Raji (cell line): ENCODE measurements around the gene ANKRD60.

Source experiments
- POLR2A ChIP-seq: IDR thresholded peaks from 2 replicates; pipeline ENCODE4 v1.6.1; 2011; ENCODE audit warnings: low read depth, low read length, control low read depth; ENCODE audit not compliant: insufficient read depth

ANKRD60 gene

DNA sequence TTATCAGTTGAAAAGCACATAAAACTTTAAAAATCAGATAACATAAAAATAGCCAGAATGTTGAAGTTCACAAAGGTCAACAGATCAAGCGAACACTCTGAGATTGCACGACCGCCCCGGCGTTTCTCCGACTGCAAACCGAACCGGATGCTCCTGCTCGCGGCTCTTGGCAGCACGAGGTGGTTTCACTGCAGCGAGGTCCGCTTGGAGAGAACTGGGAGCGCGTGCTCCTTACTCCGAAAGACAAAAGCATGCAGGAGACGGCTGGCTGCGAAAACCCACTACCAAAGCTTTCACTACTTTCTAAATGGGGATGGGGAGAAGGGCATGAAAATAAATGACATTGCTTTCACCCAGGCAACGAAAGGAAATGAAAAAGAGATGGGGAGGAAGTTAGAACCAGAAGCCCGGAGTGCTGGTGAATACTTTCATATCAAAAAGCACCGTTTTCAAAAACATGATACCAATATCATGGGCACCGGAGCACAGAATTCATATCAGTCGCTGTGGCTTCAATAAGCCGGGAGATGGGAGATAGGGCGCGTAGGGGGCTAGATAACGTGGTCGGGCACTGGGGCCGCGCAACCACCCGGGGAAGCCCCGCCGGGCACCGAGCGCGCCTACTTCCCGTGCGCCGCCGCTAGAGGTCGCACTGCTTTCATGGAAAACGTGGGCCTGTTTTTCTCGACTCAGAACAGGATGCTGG is 8.3 kb upstream of the ANKRD60 start:
- TF ChIP-seq POLR2A, result no peak

DNA sequence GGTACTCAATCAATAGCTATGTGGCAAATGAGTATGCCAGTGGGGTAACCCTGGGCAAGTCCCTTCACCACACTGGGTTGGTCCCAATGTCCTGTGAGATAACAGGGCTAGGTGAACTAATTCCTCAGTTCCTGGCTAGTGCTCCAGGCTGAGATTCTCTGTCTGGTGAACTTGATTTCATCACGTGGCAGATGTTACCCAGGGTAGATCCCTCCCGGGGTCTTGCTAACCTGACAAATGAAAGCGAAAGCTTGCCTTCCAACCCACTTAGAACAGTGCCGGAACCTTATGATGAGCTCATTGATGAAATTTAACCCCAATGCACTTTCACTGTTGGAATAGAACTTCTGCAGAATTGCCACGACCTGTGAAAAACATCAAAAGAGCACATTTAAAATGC is 6.6 kb upstream of the ANKRD60 start:
- TF ChIP-seq POLR2A, result no peak

DNA sequence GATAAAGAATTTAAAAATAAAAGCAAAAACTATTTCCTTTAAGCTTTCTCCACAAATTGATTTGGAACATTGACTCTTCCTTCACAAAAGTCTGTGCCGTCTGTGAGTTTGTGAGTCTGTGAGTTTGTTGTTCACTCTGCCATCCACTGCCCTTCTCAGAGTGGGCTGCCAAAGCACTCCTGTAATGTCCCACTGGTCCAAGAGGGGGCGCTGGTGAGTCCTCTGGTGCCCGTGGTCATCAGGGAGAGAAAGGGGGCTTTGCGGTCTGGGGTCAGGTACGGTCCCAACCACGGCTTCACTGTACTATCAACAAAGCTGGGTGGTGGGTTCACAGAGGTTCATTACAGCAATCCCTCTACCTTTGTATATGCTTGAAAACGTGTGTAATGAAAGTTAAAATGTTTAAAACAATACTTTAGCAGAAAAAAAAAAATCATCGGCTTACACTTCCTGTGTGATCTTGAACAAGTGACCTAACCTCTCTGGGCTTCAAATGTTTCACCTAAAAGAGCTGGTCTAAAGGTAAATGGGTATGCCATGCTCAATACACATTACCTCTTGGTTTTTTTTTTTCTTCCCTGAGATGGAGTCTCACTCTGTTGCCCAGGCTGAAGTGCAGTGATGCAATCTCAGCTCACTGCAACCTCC is 5.6 kb upstream of the ANKRD60 start:
- TF ChIP-seq POLR2A, result no peak

DNA sequence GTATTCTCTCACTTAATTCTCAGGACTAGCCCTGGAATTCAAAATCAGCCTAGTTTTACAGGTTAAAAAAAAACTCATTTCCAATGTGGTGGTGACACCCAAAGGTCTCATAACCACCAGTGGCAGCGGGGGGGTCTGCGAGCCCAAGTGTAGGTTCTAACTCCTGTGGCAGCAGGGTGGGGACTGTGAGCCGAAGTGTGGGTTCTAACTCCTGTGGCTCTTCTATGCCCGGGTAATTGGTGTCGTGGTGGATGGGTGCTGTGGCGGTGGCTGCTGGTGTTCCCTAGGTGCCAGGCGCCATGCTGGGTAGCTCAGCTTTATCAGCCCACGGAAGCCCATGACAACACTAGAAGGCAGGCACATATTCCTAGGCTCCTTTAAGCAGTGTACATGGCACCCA is 4.9 kb upstream of the ANKRD60 start:
- TF ChIP-seq POLR2A, result no peak

DNA sequence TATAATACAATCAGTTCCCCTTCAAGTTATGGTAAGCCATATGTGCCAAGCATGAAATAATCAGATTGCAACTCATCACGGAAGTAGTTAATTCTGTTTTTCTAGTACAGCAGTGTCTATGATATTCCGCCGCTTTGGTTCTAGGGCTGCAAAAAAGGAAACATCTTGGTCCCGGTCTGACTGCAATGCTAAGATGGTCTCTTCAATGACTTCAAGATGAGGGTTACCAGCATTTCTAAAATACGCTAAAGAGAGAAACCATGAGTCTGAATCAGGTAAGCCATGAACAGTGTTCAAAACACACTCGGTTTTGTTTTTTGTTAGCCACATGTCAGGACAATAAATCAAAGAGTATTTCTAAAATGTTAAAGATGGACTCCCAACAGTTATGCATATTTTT is 3.2 kb upstream of the ANKRD60 start:
- TF ChIP-seq POLR2A, result no peak

DNA sequence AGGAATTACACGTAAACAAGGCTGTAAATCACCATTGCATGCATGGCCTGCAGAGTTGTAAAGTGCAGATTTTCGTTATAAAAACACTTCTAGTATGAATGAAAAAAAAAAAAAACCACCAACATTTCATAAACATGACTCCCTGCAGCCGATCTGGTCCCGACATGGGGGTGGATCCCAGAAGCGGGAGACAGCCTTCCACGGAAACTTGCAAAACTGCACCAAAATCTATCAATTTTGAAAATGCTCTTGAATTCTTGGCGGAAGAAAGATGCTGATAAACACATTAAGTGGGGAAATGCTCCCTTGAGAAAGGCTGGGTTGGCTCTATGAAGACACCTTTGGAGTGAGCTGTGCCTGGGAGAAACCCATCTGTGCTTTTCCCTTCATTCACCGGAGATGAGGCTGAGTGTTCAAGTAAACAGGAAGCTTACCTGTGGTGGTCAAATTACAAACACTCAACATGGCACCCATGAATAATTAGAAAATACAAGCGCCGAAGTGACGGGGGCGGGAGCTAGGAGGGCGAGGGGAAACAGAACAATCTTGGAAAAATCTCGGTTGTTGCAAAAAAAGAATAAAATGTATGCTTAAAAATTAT is 845 bp upstream of the ANKRD60 start:
- TF ChIP-seq POLR2A, result no peak

DNA sequence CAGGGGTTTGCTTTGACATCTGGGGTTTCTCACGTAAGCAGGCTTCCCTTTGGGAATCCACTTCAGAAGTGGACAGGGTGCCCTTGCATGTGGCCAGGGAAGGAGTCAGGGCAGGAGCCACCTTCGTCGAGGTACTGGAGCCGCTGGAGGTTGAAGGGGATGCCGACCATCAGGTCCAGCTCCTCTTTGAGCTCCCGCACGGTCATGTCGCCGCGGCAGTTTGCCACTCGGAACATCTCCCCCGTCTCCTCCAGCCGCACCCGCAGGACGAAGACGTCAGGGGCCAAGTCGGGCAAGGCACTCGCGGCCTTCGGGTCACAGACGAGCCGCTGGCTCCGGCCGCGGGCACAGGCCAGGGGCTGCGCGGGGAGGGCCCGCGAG is 360 bp downstream of the ANKRD60 start:
- no peak for TF ChIP-seq POLR2A

DNA sequence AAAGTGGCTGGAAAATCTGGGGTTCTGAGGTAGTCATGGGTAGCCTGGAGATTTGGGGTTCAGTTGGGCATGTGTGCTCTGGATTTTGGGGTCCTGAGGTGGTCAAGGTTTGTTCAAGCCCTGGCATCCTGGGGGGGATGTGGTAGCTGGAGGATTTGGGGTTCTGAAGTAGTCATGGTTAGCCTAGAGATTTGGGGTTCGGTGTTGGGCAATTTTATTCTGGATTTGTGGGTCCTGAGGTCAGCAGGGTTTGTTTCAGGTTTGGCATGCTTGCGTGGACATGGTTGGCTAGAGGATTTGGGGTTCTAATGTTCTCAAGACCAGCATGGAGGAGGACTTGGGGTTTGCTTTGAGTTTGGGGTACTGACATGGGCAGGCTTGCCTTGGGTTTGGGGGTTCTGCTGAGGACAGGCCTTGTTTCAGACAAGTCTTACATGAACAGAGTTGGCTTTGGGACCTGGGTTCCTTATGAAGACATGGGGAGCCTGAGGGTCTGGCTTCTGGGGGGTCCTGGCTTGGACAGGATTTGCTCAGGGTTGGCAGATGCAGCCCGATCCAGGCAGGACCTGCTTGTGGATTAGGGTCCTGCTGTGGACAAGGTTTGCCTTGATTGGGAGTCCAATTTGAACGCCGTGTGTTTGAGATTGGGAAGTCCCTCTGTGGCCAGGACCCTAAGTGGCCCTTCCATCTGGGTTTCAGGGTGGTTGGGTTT is 906 bp downstream of the ANKRD60 start:
- TF ChIP-seq POLR2A, result no peak

DNA sequence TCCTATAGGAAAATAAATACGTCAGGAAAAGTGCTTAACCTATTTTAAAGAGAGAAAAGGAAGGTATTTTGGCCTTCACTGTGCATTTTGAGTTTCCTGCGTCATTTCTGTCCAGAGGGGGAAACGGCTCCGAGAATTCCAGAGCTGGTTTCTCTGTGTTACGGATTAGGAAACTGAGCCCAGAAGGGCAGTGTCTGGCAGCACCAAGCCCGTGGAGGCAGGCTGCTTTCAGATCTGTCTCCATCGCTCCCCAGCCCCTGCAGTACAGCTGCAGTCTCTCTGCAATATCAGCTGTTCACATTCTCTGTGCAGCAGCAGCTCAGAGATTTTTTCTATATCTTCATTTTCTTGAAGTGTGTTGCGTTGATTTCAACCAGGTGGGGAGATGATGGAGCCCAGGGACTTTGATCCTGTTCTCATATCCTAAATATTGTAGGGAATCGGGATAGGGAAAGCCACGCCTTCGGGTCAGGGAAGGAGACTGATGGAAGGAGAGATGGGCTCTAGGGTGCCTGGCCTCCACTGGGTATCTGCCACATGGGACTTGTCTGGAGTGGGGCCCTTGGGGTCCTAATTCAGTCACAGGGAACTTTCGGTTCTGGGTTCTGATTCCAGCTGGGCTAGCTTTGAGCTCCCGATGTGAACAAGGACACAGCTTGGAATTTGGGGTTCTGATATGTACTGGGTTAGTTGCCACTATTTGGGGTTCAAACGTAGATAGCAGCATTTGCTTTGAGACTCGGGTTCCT is 2.8 kb downstream of the ANKRD60 start:
- no peak for TF ChIP-seq POLR2A

DNA sequence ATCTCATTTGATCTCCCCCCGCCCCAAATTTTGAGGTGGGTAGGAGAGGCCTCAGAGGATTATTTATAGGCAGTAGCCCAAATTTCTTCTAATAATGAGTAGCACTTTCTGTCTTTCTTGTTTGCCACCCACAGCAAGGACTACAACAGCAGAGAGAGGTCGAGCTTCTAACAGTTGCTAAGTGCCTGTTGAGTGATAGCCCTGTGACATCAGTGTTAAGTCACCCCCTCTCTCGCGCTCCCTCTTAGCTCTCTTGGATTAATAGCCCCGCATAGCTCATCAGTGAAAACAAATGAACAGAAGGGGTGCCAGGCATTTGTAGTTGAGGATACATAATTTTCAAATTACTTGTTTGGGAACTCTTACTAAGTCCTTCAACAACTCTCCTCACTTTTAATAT is 3.5 kb downstream of the ANKRD60 start:
- TF ChIP-seq POLR2A, result no peak

DNA sequence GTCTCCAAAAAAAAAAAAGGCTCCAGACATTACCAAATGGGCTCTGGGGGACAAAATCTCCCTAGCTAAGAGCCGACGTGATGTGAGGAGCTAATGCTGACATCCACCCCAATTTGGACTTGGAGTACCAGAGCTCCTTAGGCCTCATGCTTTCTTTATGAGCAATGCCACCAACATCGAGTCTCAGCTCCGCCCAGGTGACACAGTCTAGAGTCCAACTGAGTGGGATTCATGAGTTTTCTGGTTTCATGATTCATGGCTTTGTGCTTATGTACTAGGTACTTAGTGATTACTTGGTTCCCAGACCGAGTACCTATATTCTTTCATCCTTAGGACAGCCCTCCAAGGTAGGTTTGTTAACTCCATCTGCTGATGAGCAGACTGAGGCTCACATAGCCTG is 4.4 kb downstream of the ANKRD60 start:
- no peak for TF ChIP-seq POLR2A

DNA sequence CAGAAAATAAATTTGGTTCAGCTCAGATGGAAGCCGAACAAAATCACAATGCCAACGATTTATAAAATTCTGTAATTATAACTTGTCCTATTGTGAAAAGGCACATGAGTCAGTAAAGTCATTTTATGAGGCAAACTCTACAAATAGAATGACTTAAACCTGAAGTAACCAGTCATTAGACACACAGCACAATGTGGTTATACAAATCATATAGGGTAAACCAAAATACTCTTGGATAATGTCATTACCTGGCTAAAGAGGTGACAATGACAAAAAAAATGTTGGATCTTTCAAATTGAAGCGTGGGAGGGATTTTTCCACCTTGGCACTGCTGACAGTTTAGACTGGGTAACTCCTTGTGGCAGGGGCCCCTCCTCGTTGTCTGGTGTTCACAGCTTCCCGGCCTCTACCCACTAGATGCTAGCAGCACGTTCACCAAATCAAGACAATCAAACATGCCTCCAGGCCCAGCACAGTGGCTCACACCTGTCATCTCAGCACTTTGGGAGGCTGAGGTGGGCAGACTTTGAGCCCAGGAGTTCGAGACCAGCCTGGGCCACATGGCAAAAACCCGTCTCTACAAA is 5.0 kb downstream of the ANKRD60 start:
- TF ChIP-seq POLR2A, result no peak

DNA sequence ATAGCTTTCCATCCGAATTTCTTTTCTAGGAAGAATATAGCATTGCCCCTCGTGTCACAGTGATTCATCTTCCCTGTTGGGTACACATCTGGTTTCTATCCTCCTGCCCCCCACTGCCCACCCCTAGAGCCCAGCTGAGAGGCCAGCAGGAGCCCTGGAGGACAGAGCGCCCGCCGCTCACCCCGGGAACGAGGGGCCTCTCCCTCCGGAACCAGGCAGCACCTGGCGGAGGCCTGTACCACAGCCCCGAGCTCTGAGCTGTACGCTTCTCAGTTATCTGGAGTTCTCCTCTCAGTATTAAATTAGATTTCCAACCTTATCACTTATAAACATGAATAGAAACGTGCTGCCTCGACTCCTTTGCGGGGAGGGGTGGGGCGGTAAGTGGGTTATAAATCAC is 6.0 kb downstream of the ANKRD60 start:
- no peak for TF ChIP-seq POLR2A

DNA sequence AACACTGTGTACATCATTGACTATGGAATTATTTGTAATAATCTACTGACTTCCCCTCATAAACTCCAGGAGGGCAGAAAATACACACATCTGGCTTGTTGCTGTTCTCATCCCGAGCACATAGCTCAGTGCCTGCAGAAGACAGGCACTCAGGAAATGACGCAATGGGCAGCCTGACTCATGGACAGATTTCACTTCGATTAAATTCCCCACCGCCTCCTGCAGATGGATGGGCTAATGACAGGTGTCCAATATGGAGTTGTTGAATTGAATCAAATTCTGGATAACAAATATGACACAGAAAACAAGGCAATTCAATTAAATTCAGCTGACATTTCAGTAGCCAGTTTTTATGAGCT is 9.1 kb downstream of the ANKRD60 start:
- TF ChIP-seq POLR2A, result no peak

DNA sequence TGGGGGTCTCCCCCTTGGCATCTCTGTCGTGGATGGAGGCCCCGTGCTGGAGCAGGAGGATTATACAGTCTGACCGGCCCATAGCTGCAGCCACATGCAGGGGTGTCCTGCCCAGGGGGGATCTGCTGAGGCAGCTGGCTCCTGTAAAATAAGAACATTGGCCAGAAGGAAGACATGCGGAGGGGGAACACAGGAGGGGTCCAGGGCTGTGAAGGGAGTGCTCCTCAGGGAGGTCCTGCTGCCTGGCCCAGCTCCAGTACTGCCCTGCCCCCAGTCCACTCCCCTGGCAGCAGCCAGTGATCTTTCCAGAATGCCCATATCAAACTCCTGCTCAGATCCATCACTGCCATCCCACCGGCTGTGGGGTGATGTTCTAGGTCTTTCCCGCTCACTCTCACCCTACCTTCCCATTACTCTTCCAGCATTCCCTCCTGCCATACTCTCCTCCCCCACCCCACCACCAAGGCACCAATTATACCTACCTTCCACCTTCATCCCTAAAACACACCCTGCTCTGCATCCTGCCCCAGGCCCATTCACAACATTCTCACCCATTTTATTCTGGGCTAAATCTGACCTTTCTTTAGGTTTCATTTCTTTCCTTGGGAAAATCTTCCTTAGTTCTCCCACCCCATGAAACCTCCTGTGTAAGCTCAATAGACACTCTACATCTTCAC is 9.7 kb downstream of the ANKRD60 start:
- no peak for TF ChIP-seq POLR2A

DNA sequence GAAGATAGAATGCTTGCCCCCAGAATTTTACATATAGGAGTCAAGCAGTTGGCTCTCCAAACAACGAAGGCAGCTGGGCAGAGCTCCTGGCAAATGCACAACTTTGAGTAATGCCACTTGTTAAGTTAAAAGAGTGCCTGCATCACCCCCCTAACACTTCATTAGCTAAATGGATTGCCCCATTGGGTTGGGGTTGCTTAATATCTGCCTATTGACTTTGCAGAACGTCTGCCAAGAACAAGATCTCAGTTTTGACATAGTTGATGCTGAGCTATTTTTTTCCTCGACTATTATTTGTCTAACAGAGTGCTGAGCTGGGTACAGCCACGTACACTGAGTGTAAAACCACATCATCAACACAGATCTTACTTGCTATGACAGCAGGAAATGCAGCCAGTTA is 12.1 kb downstream of the ANKRD60 start:
- no peak for TF ChIP-seq POLR2A
